Neural progenitor cell (in vitro differentiated cells): ENCODE results near the gene RDH11. TPM values are rescaled to one million over a fixed set of nuclear protein-coding genes. Genes with fewer than 3 reads are reported as not detected.

Experiments used
- DNase-seq: peaks from one replicate; pipeline ENCODE4 v3.0.0-alpha.2; 2016; ENCODE audit warnings: low spot score
- H2AFZ ChIP-seq: fragments of 200-600 bp; sonication (generic); replicated peaks from 2 replicates; pipeline ENCODE4 v1.6.1; 2016; ENCODE audit warnings: antibody characterized with exemption
- H3F3A ChIP-seq: fragments of 200-600 bp; sonication (generic); 2 replicates; pipeline ENCODE4 v1.6.1; 2016; ENCODE audit warnings: antibody characterized with exemption, low read depth
- H3K27ac ChIP-seq: fragments of 200-600 bp; sonication (generic); 2 replicates; pipeline ENCODE4 v1.5.1; 2016; ENCODE audit warnings: mild to moderate bottlenecking
- H3K27me3 ChIP-seq: fragments of 200-600 bp; sonication (generic); 2 replicates; pipeline ENCODE4 v1.6.1; 2016; ENCODE audit warnings: mild to moderate bottlenecking, moderate library complexity
- H3K36me3 ChIP-seq: fragments of 200-600 bp; sonication (generic); 2 replicates; pipeline ENCODE4 v1.5.1; 2016
- H3K4me1 ChIP-seq: fragments of 200-600 bp; sonication (generic); 2 replicates; pipeline ENCODE4 v1.6.1; 2016; ENCODE audit warnings: mixed run types
- H3K4me2 ChIP-seq: fragments of 200-600 bp; sonication (generic); 2 replicates; pipeline ENCODE4 v1.6.1; 2016
- H3K4me3 ChIP-seq: fragments of 200-600 bp; sonication (generic); 2 replicates; pipeline ENCODE4 v1.5.1; 2016
- H3K79me2 ChIP-seq: fragments of 200-600 bp; sonication (generic); 2 replicates; pipeline ENCODE4 v1.6.1; 2016; ENCODE audit warnings: low read depth
- H3K9ac ChIP-seq: fragments of 200-600 bp; sonication (generic); 2 replicates; pipeline ENCODE4 v1.6.1; 2016
- H3K9me3 ChIP-seq: fragments of 200-600 bp; sonication (generic); 2 replicates; pipeline ENCODE4 v1.5.1; 2016; ENCODE audit warnings: low read depth
- H4K20me1 ChIP-seq: fragments of 200-600 bp; sonication (generic); 2 replicates; pipeline ENCODE4 v1.6.1; 2016; ENCODE audit warnings: low read depth
- H3K27ac Mint-ChIP-seq: 3 replicates; pipeline ENCODE4 v1.8.0; 2021; ENCODE audit warnings: mixed read lengths
- H3K27me3 Mint-ChIP-seq: 2 replicates; pipeline ENCODE4 v1.8.0; 2022; ENCODE audit warnings: low read depth, mild to moderate bottlenecking, inconsistent platforms, moderate library complexity, mixed read lengths; ENCODE audit not compliant: insufficient read depth
- H3K36me3 Mint-ChIP-seq: 3 replicates; pipeline ENCODE4 v1.8.0; 2021; ENCODE audit warnings: mixed read lengths
- H3K4me1 Mint-ChIP-seq: 3 replicates; pipeline ENCODE4 v1.8.0; 2021; ENCODE audit warnings: mixed read lengths
- H3K4me3 Mint-ChIP-seq: 3 replicates; pipeline ENCODE4 v1.8.0; 2021; ENCODE audit warnings: mild to moderate bottlenecking, moderate library complexity, mixed read lengths
- H3K9me3 Mint-ChIP-seq: 3 replicates; pipeline ENCODE4 v1.8.0; 2020; ENCODE audit warnings: mixed read lengths
- EZH2 ChIP-seq: fragments of 200-600 bp; sonication (generic); IDR thresholded peaks from 2 replicates; pipeline ENCODE4 v1.6.1; 2017; ENCODE audit warnings: antibody characterized with exemption, mild to moderate bottlenecking, moderate library complexity
- EZH2phosphoT487 ChIP-seq: fragments of 200-600 bp; sonication (generic); IDR thresholded peaks from 2 replicates; pipeline ENCODE4 v1.6.1; 2017; ENCODE audit warnings: antibody characterized with exemption
- small RNA-seq: library from RNA; depleted of rRNA; stranded (forward); fragments of <200 nt; gene quantifications from one replicate; pipeline ENCODE3, GENCODE V24; 2015
- total RNA-seq: library from RNA; depleted of rRNA; stranded (reverse); fragments of >200 nt; gene quantifications from 2 replicates; pipeline ENCODE4 v1.2.3, GENCODE V29; 2015; ENCODE audit warnings: low replicate concordance
- TF ChIP-seq, protein P1 (sequence below): fragments of 200-600 bp; sonication (generic); IDR thresholded peaks from 2 replicates; pipeline ENCODE4 v1.5.1; 2017; ENCODE audit warnings: antibody characterized with exemption, mild to moderate bottlenecking

Gene RDH11
- total RNA-seq, 1 donor from 2014 or later, result 90.6 TPM

DNA sequence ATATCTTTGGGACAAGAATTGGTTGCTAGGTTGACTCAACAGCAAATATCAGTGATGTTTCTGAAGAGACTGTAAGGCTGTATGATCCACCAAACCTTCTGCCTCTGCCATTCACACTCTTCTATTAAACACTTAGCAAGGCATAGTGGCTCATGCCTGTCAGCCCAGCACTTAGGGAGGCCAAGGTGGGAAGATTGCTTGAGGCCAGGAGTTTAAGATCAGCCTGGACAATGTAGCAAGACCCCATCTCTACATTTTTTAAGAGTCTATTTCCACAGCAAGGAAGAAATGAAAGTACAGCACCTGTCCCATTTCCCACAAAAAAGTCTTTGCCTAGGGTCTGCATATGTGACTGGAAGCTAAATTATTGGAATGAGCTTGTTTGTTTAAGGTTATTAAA is 68.0 kb downstream of the RDH11 start:
- no peaks in the 10 kb centered on the region for H3K9me3 ChIP-seq
- peaks cover 2% of the 10 kb centered on the region for H3K4me1 ChIP-seq
- H3K4me1 Mint-ChIP-seq, result peaks cover 8% of the 10 kb centered on the region
- H3K27me3 Mint-ChIP-seq, result no peaks in the 10 kb centered on the region
- H3K4me3 ChIP-seq, result no peak overlapping the region
- peaks cover 13% of the 10 kb centered on the region for H3K36me3 Mint-ChIP-seq
- no peak overlapping the region for H3K4me2 ChIP-seq
- DNase-seq, result no peak
- H2AFZ ChIP-seq, result no peak overlapping the region
- H3F3A ChIP-seq, result no peaks in the 10 kb centered on the region
- TF ChIP-seq EZH2phosphoT487, result no peak
- no peak for TF ChIP-seq EZH2
- TF ChIP-seq, protein P1, sequence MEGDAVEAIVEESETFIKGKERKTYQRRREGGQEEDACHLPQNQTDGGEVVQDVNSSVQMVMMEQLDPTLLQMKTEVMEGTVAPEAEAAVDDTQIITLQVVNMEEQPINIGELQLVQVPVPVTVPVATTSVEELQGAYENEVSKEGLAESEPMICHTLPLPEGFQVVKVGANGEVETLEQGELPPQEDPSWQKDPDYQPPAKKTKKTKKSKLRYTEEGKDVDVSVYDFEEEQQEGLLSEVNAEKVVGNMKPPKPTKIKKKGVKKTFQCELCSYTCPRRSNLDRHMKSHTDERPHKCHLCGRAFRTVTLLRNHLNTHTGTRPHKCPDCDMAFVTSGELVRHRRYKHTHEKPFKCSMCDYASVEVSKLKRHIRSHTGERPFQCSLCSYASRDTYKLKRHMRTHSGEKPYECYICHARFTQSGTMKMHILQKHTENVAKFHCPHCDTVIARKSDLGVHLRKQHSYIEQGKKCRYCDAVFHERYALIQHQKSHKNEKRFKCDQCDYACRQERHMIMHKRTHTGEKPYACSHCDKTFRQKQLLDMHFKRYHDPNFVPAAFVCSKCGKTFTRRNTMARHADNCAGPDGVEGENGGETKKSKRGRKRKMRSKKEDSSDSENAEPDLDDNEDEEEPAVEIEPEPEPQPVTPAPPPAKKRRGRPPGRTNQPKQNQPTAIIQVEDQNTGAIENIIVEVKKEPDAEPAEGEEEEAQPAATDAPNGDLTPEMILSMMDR, result no peak
- H3K27me3 ChIP-seq, result no peaks in the 10 kb centered on the region
- no peaks in the 10 kb centered on the region for H3K9me3 Mint-ChIP-seq
- H3K27ac ChIP-seq, result no peak overlapping the region
- H3K79me2 ChIP-seq, result no peaks in the 10 kb centered on the region
- H3K4me3 Mint-ChIP-seq, result no peak overlapping the region
- no peak overlapping the region for H3K9ac ChIP-seq
- peaks cover 4% of the 10 kb centered on the region for H3K36me3 ChIP-seq
- H4K20me1 ChIP-seq, result no peaks in the 10 kb centered on the region
- H3K27ac Mint-ChIP-seq, result no peak overlapping the region

Small RNA genes lying within 50 kb of the gene (small RNA-seq; reads per million reads assigned to genes)
- gene AL049779.3 (not detected), gene RN7SL369P (not detected), gene RNA5SP386 (not detected)

Other genes with a start within 250 kb of the RDH11 start
- gene TMEM229B, start 207.0 kb downstream of the RDH11 start, total RNA-seq, result 0.12 TPM in 1 of 2 replicates, not detected in the other
- 10.1 and 17.6 TPM in 2 replicates for gene PLEKHH1, start 162.5 kb downstream of the RDH11 start, total RNA-seq
- 15.8 and 20.4 TPM in 2 replicates for gene PIGH, start 95.5 kb downstream of the RDH11 start, total RNA-seq
- 91.8 and 92.4 TPM in 2 replicates for gene ARG2, start 75.8 kb downstream of the RDH11 start, total RNA-seq
- 64.9 and 69.8 TPM in 2 replicates for gene VTI1B, start 21.1 kb downstream of the RDH11 start, total RNA-seq
- 1.3 and 1.5 TPM in 2 replicates for gene RDH12, start 6.1 kb upstream of the RDH11 start, total RNA-seq
- 18.3 and 22.3 TPM in 2 replicates for gene ZFYVE26, start 120.8 kb upstream of the RDH11 start, total RNA-seq
- 33.6 and 50.5 TPM in 2 replicates for gene RAD51B, start 124.0 kb upstream of the RDH11 start, total RNA-seq